ENCODE results near the gene SESTD1. TPM values are rescaled to one million over a fixed set of nuclear protein-coding genes. Genes with fewer than 3 reads are reported as not detected.

Gene SESTD1
- total and polyA plus RNA-seq, 9 of the 15 experiments (the other 6 are each of a cell fraction or from before 2014, with no cell fraction given): 0.32 to 5.6 (median 2.1) TPM

GRCh38 chr2:179264368-179265081 is at the start of gene SESTD1 (continued):
- TF ChIP-seq ZBTB26 (CRISPR knock-in tag; IDR thresholded peaks at IDR 0.05): no peak
- no peak for TF ChIP-seq ZNF551 (CRISPR knock-in tag; IDR thresholded peaks at IDR 0.05)
- TF ChIP-seq VEZF1 (CRISPR knock-in tag; IDR thresholded peaks at IDR 0.05): peak; percentile 79
- no peak for TF ChIP-seq ESRRB (CRISPR knock-in tag; IDR thresholded peaks at IDR 0.05; ENCODE audit: borderline replicate concordance)
- no peak for TF ChIP-seq CEBPZ (IDR thresholded peaks at IDR 0.05; ENCODE audit: borderline replicate concordance, low read depth, low read length)
- TF ChIP-seq HOXB6 (CRISPR knock-in tag; IDR thresholded peaks at IDR 0.05; ENCODE audit: borderline replicate concordance): no peak
- TF ChIP-seq MAX (CRISPR knock-in tag; IDR thresholded peaks at IDR 0.05): peak; percentile 32; the same call in 1 of the 2 replicates
- no peak for TF ChIP-seq POLR2AphosphoS2 (IDR thresholded peaks at IDR 0.05; ENCODE audit: low read length)
- no peak for TF ChIP-seq ARHGAP35 (IDR thresholded peaks at IDR 0.05; ENCODE audit: partially characterized antibody)
- TF ChIP-seq SIX5 (IDR thresholded peaks at IDR 0.05; ENCODE audit: borderline replicate concordance in 1 of 2, insufficient read depth in 1 of 2, low read depth in 1 of 2, low read length in 2 of 2): no peak
- no peak for TF ChIP-seq HEY1 (CRISPR knock-in tag; IDR thresholded peaks at IDR 0.05; ENCODE audit: borderline replicate concordance)
- no peak for TF ChIP-seq POLR3A (IDR thresholded peaks at IDR 0.05; ENCODE audit: borderline replicate concordance, extremely low read depth, insufficient read depth, insufficient read length)
- TF ChIP-seq TAF9B (IDR thresholded peaks at IDR 0.05; ENCODE audit: partially characterized antibody): no peak
- no peak for TF ChIP-seq ZNF175 (CRISPR knock-in tag; IDR thresholded peaks at IDR 0.05; ENCODE audit: low read depth)
- no peak for TF ChIP-seq KAT2B (IDR thresholded peaks at IDR 0.05; ENCODE audit: low read depth, low read length)
- no peak for TF ChIP-seq BMI1 (IDR thresholded peaks at IDR 0.05; ENCODE audit: low read length)
- no peak for TF ChIP-seq ZNF12 (CRISPR knock-in tag; IDR thresholded peaks at IDR 0.05)
- TF ChIP-seq ZBTB8A (IDR thresholded peaks at IDR 0.05; ENCODE audit: partially characterized antibody): no peak
- TF ChIP-seq SREBF2 (CRISPR knock-in tag; IDR thresholded peaks at IDR 0.05): no peak
- no peak for TF ChIP-seq ZFPM2 (CRISPR knock-in tag; IDR thresholded peaks at IDR 0.05)
- TF ChIP-seq ZSCAN32 (CRISPR knock-in tag; IDR thresholded peaks at IDR 0.05): no peak
- peak in 1 of 2 experiments; percentile 45; a peak in 1 of 4 replicates for TF ChIP-seq MAZ (CRISPR knock-in tag; conservative IDR thresholded peaks at IDR 0.05 in 1 of 2, IDR thresholded peaks at IDR 0.05 in 1 of 2)

Measured in K562 (cell line).